GM13976 (cell line): ENCODE results near the gene SUFU.

ENCODE experiments used
- DNase-seq: peaks from one replicate; pipeline ENCODE4 v3.0.0; 2012; ENCODE audit warnings: low spot score
- in situ Hi-C: fragments of 300-500 bp; cut with MboI; formaldehyde crosslinking; loops from one replicate; pipeline ENCODE4 v1.12.0; 2022; ENCODE audit warnings: low sequenced_read_pairs, mixed read lengths, inconsistent platforms; ENCODE audit not compliant: unreplicated experiment
- TF ChIP-seq, protein P1 (sequence below): IDR thresholded peaks from 2 replicates; pipeline ENCODE4 v1.5.1; 2012; ENCODE audit warnings: borderline replicate concordance, mild to moderate bottlenecking; ENCODE audit not compliant: insufficient read depth; ENCODE audit errors: extremely low read depth, missing control alignments, control extremely low read depth

SUFU gene

DNA sequence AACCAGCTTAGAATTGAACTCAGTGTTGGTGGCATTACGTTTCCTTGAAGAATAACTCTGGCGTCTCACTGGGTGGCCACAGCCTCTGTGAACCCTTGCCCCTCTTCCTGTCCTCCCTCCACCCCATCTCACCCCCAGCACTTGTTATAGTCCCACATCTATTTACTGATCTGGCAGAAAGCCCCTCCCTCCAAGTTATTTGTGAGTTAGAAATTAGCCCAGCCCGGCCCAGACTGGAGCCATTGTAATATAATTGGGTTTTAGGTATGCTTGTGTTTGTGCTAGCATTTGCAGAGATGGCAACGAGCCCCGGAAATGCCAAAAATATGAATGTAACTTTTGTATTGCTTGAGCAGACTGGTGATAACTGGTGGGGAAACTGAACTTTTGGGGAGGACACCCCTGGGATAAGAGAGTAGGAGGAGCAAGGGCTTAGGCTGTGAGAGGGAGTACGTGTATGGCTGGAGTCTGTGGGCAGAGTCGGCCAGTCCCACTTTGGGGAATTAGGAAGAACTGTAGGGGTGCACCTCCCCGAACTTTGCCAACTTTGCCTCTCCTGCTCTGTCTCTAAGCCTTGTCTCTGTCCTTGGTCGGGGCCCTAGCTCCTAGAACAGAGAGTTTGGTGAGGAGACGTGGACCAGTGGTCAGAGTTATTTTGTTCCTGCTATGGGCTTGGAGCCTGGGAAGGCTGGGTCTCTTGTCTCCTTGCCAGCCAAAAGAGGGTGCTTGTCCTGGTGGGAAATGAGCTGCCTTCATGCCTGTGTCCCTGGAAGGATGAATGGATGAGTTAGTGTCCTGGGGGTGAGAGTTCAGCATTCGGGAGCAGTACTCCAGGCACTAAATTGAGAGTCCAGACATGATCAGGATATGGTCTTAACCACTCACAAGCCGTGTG is 121.2 kb downstream of the SUFU start:
- DNase-seq, result no peak
- in situ Hi-C loops, result no loop called here
- TF ChIP-seq, protein P1, sequence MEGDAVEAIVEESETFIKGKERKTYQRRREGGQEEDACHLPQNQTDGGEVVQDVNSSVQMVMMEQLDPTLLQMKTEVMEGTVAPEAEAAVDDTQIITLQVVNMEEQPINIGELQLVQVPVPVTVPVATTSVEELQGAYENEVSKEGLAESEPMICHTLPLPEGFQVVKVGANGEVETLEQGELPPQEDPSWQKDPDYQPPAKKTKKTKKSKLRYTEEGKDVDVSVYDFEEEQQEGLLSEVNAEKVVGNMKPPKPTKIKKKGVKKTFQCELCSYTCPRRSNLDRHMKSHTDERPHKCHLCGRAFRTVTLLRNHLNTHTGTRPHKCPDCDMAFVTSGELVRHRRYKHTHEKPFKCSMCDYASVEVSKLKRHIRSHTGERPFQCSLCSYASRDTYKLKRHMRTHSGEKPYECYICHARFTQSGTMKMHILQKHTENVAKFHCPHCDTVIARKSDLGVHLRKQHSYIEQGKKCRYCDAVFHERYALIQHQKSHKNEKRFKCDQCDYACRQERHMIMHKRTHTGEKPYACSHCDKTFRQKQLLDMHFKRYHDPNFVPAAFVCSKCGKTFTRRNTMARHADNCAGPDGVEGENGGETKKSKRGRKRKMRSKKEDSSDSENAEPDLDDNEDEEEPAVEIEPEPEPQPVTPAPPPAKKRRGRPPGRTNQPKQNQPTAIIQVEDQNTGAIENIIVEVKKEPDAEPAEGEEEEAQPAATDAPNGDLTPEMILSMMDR, result no peak

DNA sequence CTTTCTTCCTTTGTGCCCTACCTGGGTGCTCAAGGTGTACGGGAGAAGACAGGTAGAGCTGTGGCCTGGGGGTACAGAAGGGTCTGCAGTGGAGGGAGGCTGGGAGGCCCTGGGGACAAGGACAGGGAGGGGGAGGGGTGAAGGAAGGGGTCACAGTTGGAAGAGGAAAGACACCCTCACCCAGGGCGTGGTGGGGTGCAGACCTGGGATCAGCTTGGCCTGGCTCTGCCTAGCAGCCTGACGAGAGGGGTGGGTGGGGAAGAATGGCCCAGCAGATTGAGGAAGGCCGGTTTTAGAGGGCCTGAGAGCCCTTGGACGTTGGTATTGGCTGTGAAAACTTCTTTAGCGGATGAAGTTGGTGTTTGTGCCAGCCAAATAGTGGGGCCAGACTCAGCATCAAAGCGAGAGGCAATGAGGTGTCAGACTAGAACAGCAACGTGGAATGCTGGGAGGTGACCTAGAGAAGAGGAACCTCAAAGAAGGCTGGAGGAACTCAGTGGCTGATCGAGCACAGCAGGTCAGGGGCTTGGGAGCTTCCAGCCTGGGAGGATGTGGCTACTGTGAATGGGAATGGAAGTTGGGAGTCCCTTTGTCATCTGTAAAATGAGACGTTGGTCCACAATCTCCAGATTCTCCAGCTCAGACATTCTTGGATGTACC is 122.4 kb downstream of the SUFU start:
- in situ Hi-C loops, result no loop called here
- TF ChIP-seq, protein P1, result no peak
- no peak for DNase-seq

DNA sequence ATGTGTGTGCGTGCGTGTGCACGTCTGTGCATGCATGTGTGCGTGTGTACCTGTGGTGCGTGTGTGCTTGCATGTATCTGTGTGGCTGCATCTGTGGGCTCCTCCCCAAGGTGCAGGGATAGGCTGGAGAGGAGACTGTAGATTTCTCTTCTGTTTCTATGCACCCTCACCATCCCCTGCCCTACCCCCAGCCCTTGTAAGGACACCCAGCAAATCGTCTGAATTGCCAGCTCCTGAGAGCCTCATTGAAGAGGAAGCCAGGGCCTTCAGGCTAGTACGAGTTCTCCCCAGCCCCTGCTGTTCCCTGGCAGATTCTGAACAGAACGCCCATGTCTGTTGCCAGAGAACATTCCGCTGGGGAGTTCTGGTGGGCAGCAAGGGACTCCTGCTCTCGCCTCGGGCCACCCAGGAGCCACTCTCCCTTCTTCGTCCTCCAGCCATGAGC is 123.5 kb downstream of the SUFU start:
- in situ Hi-C loops, result no loop called here
- DNase-seq, result no peak

DNA sequence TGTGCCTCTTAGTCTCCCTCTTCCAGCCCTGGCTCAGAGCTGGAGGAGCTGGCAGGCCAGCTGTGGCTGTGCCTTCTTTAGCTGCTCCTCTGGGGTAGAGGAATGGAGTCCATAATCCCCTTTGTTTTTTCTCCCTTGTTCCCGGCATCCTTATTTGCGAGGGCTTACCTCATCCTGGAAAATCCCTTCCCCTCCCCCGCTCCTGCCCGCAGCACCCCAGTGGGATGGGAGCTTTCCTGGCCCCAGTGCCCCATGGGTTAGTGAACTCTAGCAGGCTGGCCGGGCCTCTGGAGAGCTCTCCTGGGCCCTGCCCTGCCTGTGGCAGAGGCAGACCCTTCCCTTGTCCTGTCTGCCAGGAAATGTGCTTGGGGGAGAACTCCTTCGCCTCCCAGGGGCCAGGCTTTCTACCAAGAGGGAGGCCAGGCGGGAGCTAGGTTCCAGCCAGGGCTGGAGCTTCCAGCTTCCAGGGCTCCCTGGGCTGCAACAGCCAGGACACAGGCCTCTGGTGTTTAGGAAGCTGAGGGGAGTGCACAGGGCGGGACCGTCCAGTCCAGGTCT is 124.0 kb downstream of the SUFU start:
- in situ Hi-C loops, result no loop called here
- no peak for DNase-seq
- TF ChIP-seq, protein P1, result no peak

More for the DNA sequence above, 123.5 kb downstream of the SUFU start:
- TF ChIP-seq, protein P1, result no peak

DNA sequence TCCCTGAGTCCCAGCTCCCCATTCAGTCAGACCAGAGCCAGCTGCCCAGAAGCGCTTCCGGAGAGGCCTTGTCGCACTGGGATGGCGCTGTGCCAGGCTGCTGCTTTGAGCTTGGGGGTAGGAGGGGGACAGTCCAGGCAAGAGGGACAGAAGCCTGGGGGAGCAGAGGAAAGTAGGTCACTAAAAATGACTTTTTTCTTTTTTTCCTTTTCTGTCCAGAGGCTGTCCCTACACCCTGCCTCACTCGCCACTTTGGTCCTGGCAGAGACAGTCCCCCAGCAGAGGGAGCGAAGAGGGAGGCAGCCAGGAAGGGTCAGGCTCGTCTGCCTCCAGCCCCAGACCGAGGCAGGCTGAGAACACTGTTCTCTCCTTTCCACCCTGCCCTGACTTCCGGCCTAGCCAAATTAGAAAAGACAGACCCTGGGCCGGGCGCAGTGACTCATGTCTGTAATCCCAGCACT is 124.7 kb downstream of the SUFU start:
- TF ChIP-seq, protein P1, result no peak

DNA sequence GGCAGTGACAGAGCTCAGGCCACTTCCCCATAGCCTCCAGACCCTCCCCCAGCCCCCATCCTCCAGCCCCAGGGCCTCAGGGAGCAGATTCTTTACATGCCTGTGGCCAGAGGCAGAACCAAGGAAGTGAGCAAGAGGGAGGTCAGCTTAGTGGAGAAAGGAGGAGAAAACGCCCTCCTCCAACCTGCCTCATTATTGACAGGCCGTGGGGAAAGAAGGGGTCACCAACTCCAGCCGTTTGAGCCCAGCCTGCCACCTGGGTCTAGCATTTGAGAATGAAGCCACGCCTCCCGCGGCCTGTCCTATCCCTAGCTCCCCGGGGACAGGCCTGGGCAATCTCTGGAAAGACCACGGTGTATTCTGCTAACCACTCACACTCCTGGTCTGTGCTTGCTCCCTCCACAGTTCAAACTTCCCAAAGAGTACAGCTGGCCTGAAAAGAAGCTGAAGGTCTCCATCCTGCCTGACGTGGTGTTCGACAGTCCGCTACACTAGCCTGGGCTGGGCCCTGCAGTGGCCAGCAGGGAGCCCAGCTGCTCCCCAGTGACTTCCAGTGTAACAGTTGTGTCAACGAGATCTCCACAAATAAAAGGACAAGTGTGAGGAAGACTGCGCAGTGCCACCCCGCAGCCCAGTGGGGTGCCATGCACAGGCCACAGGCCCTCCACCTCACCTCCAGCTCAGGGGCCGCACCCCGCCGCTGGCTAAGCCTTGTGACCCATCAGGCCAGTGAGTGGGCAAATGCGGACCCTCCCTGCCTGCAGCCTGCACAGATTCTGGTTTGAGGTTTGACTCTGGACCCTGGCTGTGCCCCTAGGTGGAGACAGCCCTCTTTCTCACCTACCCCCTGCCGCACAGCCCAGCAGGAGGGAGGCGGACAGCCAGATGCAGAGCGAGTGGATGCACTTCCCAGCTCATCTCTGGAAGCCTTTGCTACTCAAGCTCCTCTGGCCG is 126.2 kb downstream of the SUFU start:
- in situ Hi-C loops, result no loop called here
- DNase-seq, result no peak
- TF ChIP-seq, protein P1, result no peak

More for the DNA sequence above, 124.7 kb downstream of the SUFU start:
- in situ Hi-C loops, result no loop called here
- no peak for DNase-seq
